Ovary (tissue), 9 donors: ENCODE results near the gene GET4. TPM values are rescaled to one million over a fixed set of nuclear protein-coding genes. Genes with fewer than 3 reads are reported as not detected.
"Not testable (repeated sequence)": the region's sequence is repeated elsewhere in the genome, so short reads cannot be mapped to it uniquely, and the experiment has no call there.

ENCODE experiments used
- DNase-seq, 5 donors: peaks; one replicate each; pipeline ENCODE4 v3.0.0-alpha.2; 2019 to 2020
- H3K27ac ChIP-seq, 2 donors: fragments of 200-600 bp; one replicate each; pipeline versions ENCODE4 v1.5.1 to v1.8.0; 2019 to 2022
- H3K27me3 ChIP-seq: fragments of 200-600 bp; one replicate; pipeline ENCODE4 v1.8.0; 2022
- H3K36me3 ChIP-seq: fragments of 200-600 bp; sonication (generic); one replicate; pipeline ENCODE4 v1.5.1; 2019
- H3K4me1 ChIP-seq: one replicate; pipeline ENCODE4 v1.8.1; 2013; ENCODE audit warnings: mild to moderate bottlenecking, moderate library complexity; ENCODE audit not compliant: insufficient read depth
- H3K4me3 ChIP-seq: fragments of 200-600 bp; sonication (generic); one replicate; pipeline ENCODE4 v1.5.1; 2017
- H3K9me3 ChIP-seq, 2 donors: fragments of 200-600 bp in 1 of 2; sonication (generic) in 1 of 2; one replicate each; pipeline versions ENCODE4 v1.5.1 to v1.8.1; 2013 to 2019; ENCODE audit warnings: mild to moderate bottlenecking in 1 of 2, moderate library complexity in 1 of 2
- EP300 ChIP-seq: sonication (generic); formaldehyde crosslinking; IDR thresholded peaks from one replicate; pipeline ENCODE4 v1.6.1; 2017; ENCODE audit warnings: antibody characterized with exemption
- POLR2A ChIP-seq: fragments of 450-650 bp; IDR thresholded peaks from one replicate; pipeline ENCODE4 v1.6.1; 2017; ENCODE audit warnings: antibody characterized with exemption, mild to moderate bottlenecking, moderate library complexity
- WGBS, 3 donors: extraction: QIAGEN DNeasy Blood & Tissue Kit in 1 of 3; methylation state at CpG; one replicate each; pipeline versions ENCODE4 v1.1.5 to v1.1.7; 2013 to 2017; 5-methylcytosine and 5-hydroxymethylcytosine counted together
- intact Hi-C, 4 donors: fragments of 100-400 bp; cut with DNase I; formaldehyde crosslinking; loops; one replicate each; pipeline versions ENCODE4 v1.11.0 to v1.15.1; 2022 to 2023
- polyA plus RNA-seq, 2 donors: library from polyadenylated mRNA; stranded (reverse); fragments of 200-250 nt in 1 of 2; fragments of 350-450 nt in 1 of 2; fragmentation: Illumina TruSeq in 1 of 2; extraction: RNeasy Lipid Tissue Mini Kit (QIAGEN cat#74804) in 1 of 2; gene quantifications; one replicate each; pipeline ENCODE4 v1.2.3, GENCODE V29; 2013 to 2014
- total RNA-seq, 7 donors: library from RNA; depleted of rRNA in 2 of 7; stranded (reverse); fragments of >200 nt in 2 of 7; fragmentation: NEBNext Ultra II Directional in 3 of 7; extraction: Animal tissue kit (Norgen Biotek cat#: 25700) in 3 of 7; gene quantifications; one replicate each; pipeline versions ENCODE4 v1.1.0 to v1.2.4, GENCODE V29; 2016 to 2023
- TF ChIP-seq, protein P1 (sequence below), 3 donors: fragments of 450-650 bp in 2 of 3; fragments of 200-600 bp in 1 of 3; IDR thresholded peaks; one replicate each; pipeline versions ENCODE4 v1.5.1 to v1.8.0; 2016 to 2022; ENCODE audit warnings: antibody characterized with exemption in 3 of 3, mild to moderate bottlenecking in 1 of 3
- donor health status: DM: no; HTN: no; CAD: no; lungs with moderate emphysema.
- donor health status: DM: no; HTN: no; CAD: no.
- donor health status: Bipolar disorder and iron deficiency.
- donor health status: DM: yes; HTN: yes; CAD: no.
- donor health status: DM: no; HTN: no; CAD: no.
- donor health status: DM: yes; HTN: yes; CAD: no.

GET4 gene
- total and polyA plus RNA-seq, 9 donors: 7.2 to 37.6 (median 30.4) TPM

DNA sequence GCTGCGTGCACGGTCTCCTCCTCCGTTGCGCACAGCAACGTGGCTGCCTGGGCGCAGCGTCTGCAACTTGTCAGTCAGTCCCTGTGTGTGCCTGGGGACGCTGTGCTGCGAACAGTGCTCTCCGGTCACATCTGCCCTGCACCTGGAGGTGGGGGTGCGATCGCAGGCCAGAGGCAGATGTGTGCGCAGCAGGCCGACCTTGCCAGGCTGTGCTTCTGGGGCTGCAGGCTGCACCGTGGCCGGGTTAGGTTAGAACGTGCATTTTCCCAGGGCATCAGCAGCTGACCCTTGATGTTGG is 8.2 kb upstream of the GET4 start:
- Histone ChIP-seq H3K36me3 (no peaks in the 10 kb centered on the region), H3K9me3 (no peaks in the 10 kb centered on the region), H3K27me3 (no peaks in the 10 kb centered on the region), H3K4me1 (peaks cover 19% of the 10 kb centered on the region), H3K4me3 (no peak overlapping the region), H3K27ac (peak overlapping the region; percentile 81 to 85)
- intact Hi-C loops: loop anchor here in 1 of 4 donors (5.0 kb wide), 2 partner anchors 36 to 81 kb away; partner anchors contain the start of gene SUN1
- DNase-seq: no peak
- TF ChIP-seq EP300 (no peak), POLR2A (no peak)
- TF ChIP-seq, protein P1, sequence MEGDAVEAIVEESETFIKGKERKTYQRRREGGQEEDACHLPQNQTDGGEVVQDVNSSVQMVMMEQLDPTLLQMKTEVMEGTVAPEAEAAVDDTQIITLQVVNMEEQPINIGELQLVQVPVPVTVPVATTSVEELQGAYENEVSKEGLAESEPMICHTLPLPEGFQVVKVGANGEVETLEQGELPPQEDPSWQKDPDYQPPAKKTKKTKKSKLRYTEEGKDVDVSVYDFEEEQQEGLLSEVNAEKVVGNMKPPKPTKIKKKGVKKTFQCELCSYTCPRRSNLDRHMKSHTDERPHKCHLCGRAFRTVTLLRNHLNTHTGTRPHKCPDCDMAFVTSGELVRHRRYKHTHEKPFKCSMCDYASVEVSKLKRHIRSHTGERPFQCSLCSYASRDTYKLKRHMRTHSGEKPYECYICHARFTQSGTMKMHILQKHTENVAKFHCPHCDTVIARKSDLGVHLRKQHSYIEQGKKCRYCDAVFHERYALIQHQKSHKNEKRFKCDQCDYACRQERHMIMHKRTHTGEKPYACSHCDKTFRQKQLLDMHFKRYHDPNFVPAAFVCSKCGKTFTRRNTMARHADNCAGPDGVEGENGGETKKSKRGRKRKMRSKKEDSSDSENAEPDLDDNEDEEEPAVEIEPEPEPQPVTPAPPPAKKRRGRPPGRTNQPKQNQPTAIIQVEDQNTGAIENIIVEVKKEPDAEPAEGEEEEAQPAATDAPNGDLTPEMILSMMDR (IDR thresholded peaks at IDR 0.05): no peak
- 83 to 88% (median 88%) methylated on average over 17 of the region's 17 CpGs for WGBS, 3 donors

DNA sequence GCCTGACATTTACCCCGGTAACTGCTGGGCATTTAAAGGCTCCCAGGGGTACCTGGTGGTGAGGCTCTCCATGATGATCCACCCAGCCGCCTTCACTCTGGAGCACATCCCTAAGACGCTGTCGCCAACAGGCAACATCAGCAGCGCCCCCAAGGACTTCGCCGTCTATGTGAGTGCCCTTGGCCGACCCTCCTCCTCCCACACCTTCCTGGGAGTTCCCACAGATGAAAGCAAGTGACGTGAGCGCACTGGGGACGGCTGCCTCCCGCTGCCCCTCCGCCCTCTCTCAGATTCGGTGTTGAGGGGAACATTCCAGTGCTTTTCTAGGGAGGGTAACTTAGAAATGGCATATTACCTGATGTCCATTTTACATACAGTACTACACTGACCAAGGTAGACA is 7.0 kb upstream of the GET4 start:
- WGBS, 3 donors: 69 to 81% (median 80%) methylated on average over 14 of the region's 14 CpGs
- Histone ChIP-seq H3K36me3 (no peaks in the 10 kb centered on the region), H3K4me1 (peaks cover 19% of the 10 kb centered on the region)

GRCh38 chr7:871900-872537 is 4.3 kb upstream of the GET4 start:
- no peaks in the 10 kb centered on the region for H3K36me3 ChIP-seq
- DNase-seq: no peak
- no peaks in the 10 kb centered on the region for H3K27me3 ChIP-seq
- H3K4me1 ChIP-seq: peaks cover 25% of the 10 kb centered on the region
- H3K27ac ChIP-seq: peak overlapping the region; percentile 17 to 85
- TF ChIP-seq, protein P1 (IDR thresholded peaks at IDR 0.05): no peak
- TF ChIP-seq POLR2A (no peak), EP300 (no peak)
- intact Hi-C loops: loop anchor here in 3 of 4 donors (2.0 to 10.0 kb wide), 6 partner anchors 29 to 347 kb away; no protein-coding TSS in a partner anchor
- no peaks in the 10 kb centered on the region for H3K9me3 ChIP-seq
- 65 to 78% (median 67%) methylated on average over 14 of the region's 14 CpGs for WGBS, 3 donors
- H3K4me3 ChIP-seq: no peak overlapping the region

More for the DNA sequence above, 7.0 kb upstream of the GET4 start:
- Histone ChIP-seq H3K27ac (peak overlapping the region in 1 of 2 donors; percentile 26), H3K4me3 (no peak overlapping the region), H3K27me3 (no peaks in the 10 kb centered on the region), H3K9me3 (no peaks in the 10 kb centered on the region)
- no peak for DNase-seq
- no peak for TF ChIP-seq EP300
- TF ChIP-seq, protein P1 (IDR thresholded peaks at IDR 0.05): no peak
- TF ChIP-seq POLR2A: no peak
- intact Hi-C loops: loop anchor here in 1 of 4 donors (5.0 kb wide), 2 partner anchors 37 to 82 kb away; partner anchors contain the start of gene SUN1

- H3K36me3 ChIP-seq, H3K4me3 ChIP-seq, H3K27me3 ChIP-seq, H3K9me3 ChIP-seq, DNase-seq: not testable (repeated sequence)
- Histone ChIP-seq H3K27ac (peak overlapping the region; percentile 17 to 85), H3K4me1 (peaks cover 19% of the 10 kb centered on the region)
- intact Hi-C loops: loop anchor here in 3 of 4 donors (2.0 to 10.0 kb wide), 6 partner anchors 30 to 348 kb away; no protein-coding TSS in a partner anchor
- WGBS, 3 donors: 83 to 88% (median 85%) methylated on average over 19 of the region's 19 CpGs
Measured at GRCh38 chr7:872685-873084, 3.7 kb upstream of the GET4 start.

GRCh38 chr7:873367-874002 is 2.9 kb upstream of the GET4 start:
- peak overlapping the region; percentile 17 to 85 for H3K27ac ChIP-seq
- no peaks in the 10 kb centered on the region for H3K27me3 ChIP-seq
- no peaks in the 10 kb centered on the region for H3K36me3 ChIP-seq
- intact Hi-C loops: loop anchor here in 3 of 4 donors (2.0 to 10.0 kb wide), 6 partner anchors 31 to 349 kb away; no protein-coding TSS in a partner anchor
- no peaks in the 10 kb centered on the region for H3K9me3 ChIP-seq
- 8 to 16% (median 9%) methylated on average over 18 of the region's 18 CpGs for WGBS, 3 donors
- peaks cover 18% of the 10 kb centered on the region for H3K4me1 ChIP-seq
- no peak overlapping the region for H3K4me3 ChIP-seq
- peak; percentile 82 to 88 (median 87) for DNase-seq
- TF ChIP-seq, protein P1 (IDR thresholded peaks at IDR 0.05): peak; percentile 77 to 90 (median 85)
- TF ChIP-seq POLR2A (peak; percentile 19), EP300 (no peak)
